Fibroblast of peridontal ligament (primary cell): ENCODE results near the gene BACE1.
A peak's percentile ranks its signal among the peaks of the same experiment; 100 is the strongest.
"Not testable (repeated sequence)": the region's sequence is repeated elsewhere in the genome, so short reads cannot be mapped to it uniquely, and the experiment has no call there.

ENCODE experiments used
- DNase-seq: peaks from one replicate; pipeline ENCODE4 v3.0.0-alpha.2; 2010; ENCODE audit errors: extremely low read depth

The BACE1 gene

GRCh38 chr11:117316197-117316961, at the start of gene BACE1:
TSS of gene BACE1 (minus strand) at chr11:117316256. CDS start at chr11:117315795, 461 bp downstream.
- DNase-seq = peak; percentile 82

- DNase-seq = no peak
Observed at GRCh38 chr11:117361432-117361831, 45.4 kb upstream of the BACE1 start.

GRCh38 chr11:117356126-117356890, 40.3 kb upstream of the BACE1 start:
- no peak for DNase-seq

- DNase-seq = no peak
Observed at GRCh38 chr11:117354550-117354949, 38.5 kb upstream of the BACE1 start.

GRCh38 chr11:117345039-117345438, 29.0 kb upstream of the BACE1 start:
- DNase-seq = peak; percentile 15

- DNase-seq = no peak
Observed at GRCh38 chr11:117337076-117337475, 21.0 kb upstream of the BACE1 start.

- no peak for DNase-seq
Observed at GRCh38 chr11:117335399-117335798, 19.3 kb upstream of the BACE1 start.

GRCh38 chr11:117334896-117335295, 18.8 kb upstream of the BACE1 start:
- DNase-seq = no peak

GRCh38 chr11:117333917-117334316, 17.9 kb upstream of the BACE1 start:
- DNase-seq = peak; percentile 34

GRCh38 chr11:117332843-117333242, 16.8 kb upstream of the BACE1 start:
- no peak for DNase-seq

GRCh38 chr11:117328375-117329010, 12.4 kb upstream of the BACE1 start:
- DNase-seq = peak; percentile 71

- peak; percentile 98 for DNase-seq
Observed at GRCh38 chr11:117327567-117328374, 11.7 kb upstream of the BACE1 start, which contains the start of gene CEP164. TSS of gene CEP164 (plus strand) at chr11:117327854. CDS start at chr11:117338587, 10,733 bp downstream.

- DNase-seq = not testable (repeated sequence)
Observed at GRCh38 chr11:117327255-117327566, 11.2 kb upstream of the BACE1 start.

- DNase-seq = peak; percentile 58
Observed at GRCh38 chr11:117319214-117319840, 3.3 kb upstream of the BACE1 start.

- no peak for DNase-seq
Observed at GRCh38 chr11:117318738-117319137, 2.7 kb upstream of the BACE1 start.

- no peak for DNase-seq
Observed at GRCh38 chr11:117315285-117316196, 515 bp downstream of the BACE1 start.

GRCh38 chr11:117314840-117315239, 1.2 kb downstream of the BACE1 start:
- no peak for DNase-seq

- DNase-seq = no peak
Observed at GRCh38 chr11:117313828-117314768, 2.0 kb downstream of the BACE1 start.

GRCh38 chr11:117313091-117313490, 3.0 kb downstream of the BACE1 start:
- DNase-seq = no peak
